HCT116 (cell line): ENCODE results near the gene ATP4A. TPM values are rescaled to one million over a fixed set of nuclear protein-coding genes. Genes with fewer than 3 reads are reported as not detected.

ENCODE experiments used
- ATAC-seq: fragments of 200-7000 bp; cut with Tn5 transposase; 2 replicates; pipeline ENCODE4 v1.9.1; 2020; ENCODE audit warnings: mild to moderate bottlenecking, moderate library complexity
- BruUV-seq: library from RNA; stranded (reverse); fragments of 400-500 nt; replicated peaks from 2 replicates; lab custom pipeline; 2021; lab: Mats Ljungman, UMichigan
- CTCF ChIA-PET: fragments of 300-600 bp; sonication (Branson Sonifier 250); formaldehyde crosslinking; loops from one replicate; lab custom pipeline; 2021; ENCODE audit warnings: antibody characterized with exemption; lab: Charles Lee
- POLR2A ChIA-PET: fragments of 300-600, 350-600 bp; sonication (Branson Sonifier 250); formaldehyde crosslinking; loops from one replicate; lab custom pipeline; 2021; ENCODE audit warnings: antibody characterized with exemption; lab: Charles Lee
- RAD21 ChIA-PET, 2 experiments: fragments of 300-600 bp; sonication (Branson Sonifier 250); formaldehyde crosslinking; loops; one replicate each; lab custom pipeline; 2023; ENCODE audit warnings: low total read pairs in 2 of 2; ENCODE audit not compliant: uncharacterized antibody in 2 of 2, unreplicated experiment in 2 of 2, low non-redundant PET in 1 of 2; lab: Charles Lee
- DNase-seq: peaks from one replicate; pipeline ENCODE4 v3.0.0-alpha.2; 2010; ENCODE audit warnings: low read depth, low spot score
- H2AFZ ChIP-seq: fragments of 200-600 bp; shearing (Covaris generic), sonication (generic); 2 replicates; pipeline ENCODE4 v1.6.1; 2017; ENCODE audit warnings: low read depth, mixed run types, mixed read lengths, antibody characterized with exemption, low read length; ENCODE audit not compliant: poor library complexity, severe bottlenecking
- H3K27ac ChIP-seq: 2 replicates; pipeline ENCODE4 v1.5.1; 2012; ENCODE audit warnings: low read depth, low read length
- H3K27me3 ChIP-seq: fragments of 200-600 bp; sonication (generic); 2 replicates; pipeline ENCODE4 v1.6.1; 2016; ENCODE audit warnings: mixed run types, low read length, mixed read lengths; ENCODE audit not compliant: insufficient read depth
- H3K36me3 ChIP-seq, 2 experiments: fragments of 200-500 bp in 1 of 2; fragments of 200-600 bp in 1 of 2; sonication (Bioruptor generic) in 1 of 2; sonication (generic) in 1 of 2; 2 replicates each; pipeline versions ENCODE4 v1.5.1 to v1.6.1; 2014 to 2016; ENCODE audit warnings: low read length in 2 of 2, inconsistent platforms in 1 of 2, mixed read lengths in 1 of 2, mixed run types in 1 of 2; ENCODE audit not compliant: insufficient read depth in 2 of 2, control insufficient read depth in 1 of 2
- H3K4me1 ChIP-seq, 2 experiments: fragments of 200-600 bp in 1 of 2; sonication (generic) in 1 of 2; 2 replicates each; pipeline versions ENCODE4 v1.5.1 to v1.6.1; 2012 to 2017; ENCODE audit warnings: low read length in 2 of 2, inconsistent platforms in 1 of 2, mild to moderate bottlenecking in 1 of 2, mixed read lengths in 1 of 2, mixed run types in 1 of 2, moderate library complexity in 1 of 2; ENCODE audit not compliant: insufficient read depth in 2 of 2, control insufficient read depth in 1 of 2
- H3K4me2 ChIP-seq: fragments of 200-600 bp; sonication (generic); 2 replicates; pipeline ENCODE4 v1.6.1; 2017; ENCODE audit warnings: mixed run types, low read length, mixed read lengths
- H3K4me3 ChIP-seq, 2 experiments: fragments of 200-600 bp in 1 of 2; sonication (generic) in 1 of 2; replicated peaks in 1 of 2; 2 replicates each; pipeline ENCODE4 v1.5.1; 2011 to 2016; ENCODE audit warnings: low read length in 2 of 2, control low read depth in 1 of 2, low read depth in 1 of 2, mild to moderate bottlenecking in 1 of 2, mixed read lengths in 1 of 2, mixed run types in 1 of 2
- H3K79me2 ChIP-seq: fragments of 200-600 bp; sonication (generic); 2 replicates; pipeline ENCODE4 v1.6.1; 2017; ENCODE audit warnings: mild to moderate bottlenecking, mixed run types, low read length, moderate library complexity, mixed read lengths; ENCODE audit not compliant: insufficient read depth
- H3K9ac ChIP-seq: fragments of 200-600 bp; sonication (generic); 2 replicates; pipeline ENCODE4 v1.6.1; 2016; ENCODE audit warnings: low read length, mixed read lengths
- H3K9me2 ChIP-seq: fragments of 200-600 bp; sonication (generic), shearing (Covaris generic); 2 replicates; pipeline ENCODE4 v1.6.1; 2017; ENCODE audit warnings: mixed run types, mild to moderate bottlenecking, moderate library complexity; ENCODE audit not compliant: insufficient read depth
- H3K9me3 ChIP-seq, 2 experiments: fragments of 200-500 bp in 1 of 2; fragments of 200-600 bp in 1 of 2; sonication (Bioruptor generic) in 1 of 2; sonication (generic) in 1 of 2; 2 replicates each; pipeline ENCODE4 v1.6.1; 2014 to 2017; ENCODE audit warnings: low read length in 2 of 2, mixed read lengths in 2 of 2, inconsistent platforms in 1 of 2, low read depth in 1 of 2, mild to moderate bottlenecking in 1 of 2, mixed run types in 1 of 2, moderate library complexity in 1 of 2; ENCODE audit not compliant: control insufficient read depth in 1 of 2, insufficient read depth in 1 of 2
- H4K20me1 ChIP-seq: fragments of 200-600 bp; sonication (generic), shearing (Covaris generic); 2 replicates; pipeline ENCODE4 v1.6.1; 2017; ENCODE audit warnings: mixed run types, mild to moderate bottlenecking, moderate library complexity; ENCODE audit not compliant: insufficient read depth
- CBX3 ChIP-seq: IDR thresholded peaks from 2 replicates; pipeline ENCODE4 v1.6.1; 2012; ENCODE audit warnings: low read depth
- ELF1 ChIP-seq: IDR thresholded peaks from 2 replicates; pipeline ENCODE4 v1.6.1; 2012; ENCODE audit warnings: low read depth, borderline replicate concordance
- JUND ChIP-seq: IDR thresholded peaks from 2 replicates; pipeline ENCODE4 v1.6.1; 2012
- POLR2A ChIP-seq: IDR thresholded peaks from 2 replicates; pipeline ENCODE4 v1.7.0; 2011; ENCODE audit warnings: borderline replicate concordance; ENCODE audit not compliant: insufficient read depth, insufficient read length; ENCODE audit errors: extremely low read depth
- POLR2AphosphoS5 ChIP-seq: IDR thresholded peaks from 2 replicates; pipeline ENCODE4 v1.6.1; 2011; ENCODE audit warnings: mild to moderate bottlenecking, low read depth, low read length, moderate library complexity
- RAD21 ChIP-seq: IDR thresholded peaks from 2 replicates; pipeline ENCODE4 v1.6.1; 2012; ENCODE audit warnings: low read depth, mild to moderate bottlenecking
- intact Hi-C: fragments of 100-400 bp; cut with micrococcal nuclease; formaldehyde crosslinking; loops from 2 replicates; pipeline ENCODE4 v1.10.0; 2022
- total RNA-seq: library from RNA; stranded (reverse); gene quantifications from one replicate; pipeline ENCODE4 v1.2.1, GENCODE V29; 2021; ENCODE audit not compliant: unreplicated experiment
- TF ChIP-seq, protein P1 (sequence below): IDR thresholded peaks from 2 replicates; pipeline ENCODE4 v1.6.1; 2012; ENCODE audit warnings: low read depth
- TF ChIP-seq, protein P2 (sequence below): IDR thresholded peaks from 2 replicates; pipeline ENCODE4 v1.6.1; 2011; ENCODE audit warnings: mild to moderate bottlenecking, low read length, moderate library complexity; ENCODE audit not compliant: insufficient replicate concordance; ENCODE audit errors: extremely low read depth

ATP4A gene
- total RNA-seq, 1 experiment from 2014 or later, result 0.27 TPM

DNA sequence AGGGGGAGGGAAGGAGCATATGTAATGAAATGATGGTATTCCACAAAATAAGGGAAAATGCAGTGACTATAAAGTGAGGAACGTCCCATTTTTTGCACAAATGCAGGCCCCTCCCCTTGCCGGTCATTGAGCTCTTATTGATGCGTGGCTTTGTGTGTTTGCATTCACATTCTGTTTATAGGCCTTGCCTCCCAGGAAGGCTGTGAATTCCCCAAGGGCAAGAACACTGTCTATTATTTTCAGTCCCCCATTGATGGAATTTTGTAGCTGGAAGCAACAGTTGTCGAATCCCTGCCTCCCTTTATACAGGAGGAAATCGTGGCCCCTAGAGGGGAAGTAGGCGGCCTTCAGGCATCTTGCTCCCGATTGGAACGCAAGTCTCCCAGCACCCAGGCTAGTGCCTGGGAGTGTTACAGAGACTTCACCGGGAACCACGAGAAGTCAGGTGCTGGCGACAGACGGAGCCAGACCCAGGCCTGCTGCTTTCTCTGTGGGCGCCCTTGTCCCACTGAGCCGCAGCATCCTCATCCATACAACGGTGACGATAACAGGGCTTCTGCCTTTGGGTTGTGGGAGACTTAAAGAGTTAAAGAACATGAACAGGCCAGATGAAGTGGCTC lies 42.2 kb downstream of the ATP4A start:
- H3K27me3 ChIP-seq, result no peaks in the 10 kb centered on the region
- peaks cover 5 to 29% of the 10 kb centered on the region in 2 experiments; a peak in 3 of 4 replicates for H3K4me1 ChIP-seq
- H3K9me2 ChIP-seq, result no peaks in the 10 kb centered on the region
- H2AFZ ChIP-seq, result no peak overlapping the region
- H3K9me3 ChIP-seq, result no peaks in the 10 kb centered on the region
- DNase-seq (no peak), ATAC-seq (no peak)
- RAD21 ChIA-PET, result no interaction called here
- H3K36me3 ChIP-seq, result no peaks in the 10 kb centered on the region
- TF ChIP-seq POLR2A (no peak), ELF1 (no peak), JUND (no peak), RAD21 (no peak), CBX3 (no peak), POLR2AphosphoS5 (no peak)
- TF ChIP-seq, protein P1, sequence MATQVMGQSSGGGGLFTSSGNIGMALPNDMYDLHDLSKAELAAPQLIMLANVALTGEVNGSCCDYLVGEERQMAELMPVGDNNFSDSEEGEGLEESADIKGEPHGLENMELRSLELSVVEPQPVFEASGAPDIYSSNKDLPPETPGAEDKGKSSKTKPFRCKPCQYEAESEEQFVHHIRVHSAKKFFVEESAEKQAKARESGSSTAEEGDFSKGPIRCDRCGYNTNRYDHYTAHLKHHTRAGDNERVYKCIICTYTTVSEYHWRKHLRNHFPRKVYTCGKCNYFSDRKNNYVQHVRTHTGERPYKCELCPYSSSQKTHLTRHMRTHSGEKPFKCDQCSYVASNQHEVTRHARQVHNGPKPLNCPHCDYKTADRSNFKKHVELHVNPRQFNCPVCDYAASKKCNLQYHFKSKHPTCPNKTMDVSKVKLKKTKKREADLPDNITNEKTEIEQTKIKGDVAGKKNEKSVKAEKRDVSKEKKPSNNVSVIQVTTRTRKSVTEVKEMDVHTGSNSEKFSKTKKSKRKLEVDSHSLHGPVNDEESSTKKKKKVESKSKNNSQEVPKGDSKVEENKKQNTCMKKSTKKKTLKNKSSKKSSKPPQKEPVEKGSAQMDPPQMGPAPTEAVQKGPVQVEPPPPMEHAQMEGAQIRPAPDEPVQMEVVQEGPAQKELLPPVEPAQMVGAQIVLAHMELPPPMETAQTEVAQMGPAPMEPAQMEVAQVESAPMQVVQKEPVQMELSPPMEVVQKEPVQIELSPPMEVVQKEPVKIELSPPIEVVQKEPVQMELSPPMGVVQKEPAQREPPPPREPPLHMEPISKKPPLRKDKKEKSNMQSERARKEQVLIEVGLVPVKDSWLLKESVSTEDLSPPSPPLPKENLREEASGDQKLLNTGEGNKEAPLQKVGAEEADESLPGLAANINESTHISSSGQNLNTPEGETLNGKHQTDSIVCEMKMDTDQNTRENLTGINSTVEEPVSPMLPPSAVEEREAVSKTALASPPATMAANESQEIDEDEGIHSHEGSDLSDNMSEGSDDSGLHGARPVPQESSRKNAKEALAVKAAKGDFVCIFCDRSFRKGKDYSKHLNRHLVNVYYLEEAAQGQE, result no peak
- TF ChIP-seq, protein P2, sequence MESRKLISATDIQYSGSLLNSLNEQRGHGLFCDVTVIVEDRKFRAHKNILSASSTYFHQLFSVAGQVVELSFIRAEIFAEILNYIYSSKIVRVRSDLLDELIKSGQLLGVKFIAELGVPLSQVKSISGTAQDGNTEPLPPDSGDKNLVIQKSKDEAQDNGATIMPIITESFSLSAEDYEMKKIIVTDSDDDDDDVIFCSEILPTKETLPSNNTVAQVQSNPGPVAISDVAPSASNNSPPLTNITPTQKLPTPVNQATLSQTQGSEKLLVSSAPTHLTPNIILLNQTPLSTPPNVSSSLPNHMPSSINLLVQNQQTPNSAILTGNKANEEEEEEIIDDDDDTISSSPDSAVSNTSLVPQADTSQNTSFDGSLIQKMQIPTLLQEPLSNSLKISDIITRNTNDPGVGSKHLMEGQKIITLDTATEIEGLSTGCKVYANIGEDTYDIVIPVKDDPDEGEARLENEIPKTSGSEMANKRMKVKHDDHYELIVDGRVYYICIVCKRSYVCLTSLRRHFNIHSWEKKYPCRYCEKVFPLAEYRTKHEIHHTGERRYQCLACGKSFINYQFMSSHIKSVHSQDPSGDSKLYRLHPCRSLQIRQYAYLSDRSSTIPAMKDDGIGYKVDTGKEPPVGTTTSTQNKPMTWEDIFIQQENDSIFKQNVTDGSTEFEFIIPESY, result no peak
- POLR2A ChIA-PET, result interaction anchor here (3.9 kb wide), 1 partner anchor 11 kb away, joined by 22 read pairs; no protein-coding TSS in a partner anchor
- CTCF ChIA-PET, result interaction anchor here (1.2 to 2.0 kb wide), 3 partner anchors 11 to 26 kb away, joined by 3 to 9 read pairs (median 3); no protein-coding TSS in a partner anchor
- H3K79me2 ChIP-seq, result no peaks in the 10 kb centered on the region
- intact Hi-C loops, result no loop called here
- no peak overlapping the region for H3K4me3 ChIP-seq
- no peaks in the 10 kb centered on the region for H4K20me1 ChIP-seq
- no TSS peak for BruUV-seq
- no peak overlapping the region for H3K27ac ChIP-seq
- H3K4me2 ChIP-seq, result no peak overlapping the region
- H3K9ac ChIP-seq, result no peak overlapping the region
